Left lung (tissue), 10 donors: ENCODE measurements around the gene S100A5. TPM values are rescaled to one million over a fixed set of nuclear protein-coding genes. Genes with fewer than 3 reads are reported as not detected.
A peak's percentile ranks its signal among the peaks of the same experiment; 100 is the strongest.

Source experiments
- ATAC-seq: fragments of 200-7000 bp; cut with Tn5 transposase; one replicate; pipeline ENCODE4 v1.9.1; 2020; ENCODE audit warnings: moderate library complexity
- DNase-seq, 4 donors: peaks; one replicate each; pipeline ENCODE4 v3.0.0-alpha.2; 2013 to 2020
- H3K27ac ChIP-seq, 2 donors: fragments of 200-600 bp; sonication (generic) in 1 of 2; one replicate each; pipeline versions ENCODE4 v1.5.0 to v1.8.0; 2020 to 2021
- H3K27me3 ChIP-seq, 2 donors: fragments of 200-600 bp; sonication (generic) in 1 of 2; one replicate each; pipeline versions ENCODE4 v1.5.0 to v1.8.0; 2020 to 2021
- H3K36me3 ChIP-seq, 2 donors: fragments of 200-600 bp; sonication (generic) in 1 of 2; one replicate each; pipeline versions ENCODE4 v1.5.0 to v1.8.0; 2020 to 2021
- H3K4me1 ChIP-seq, 2 donors: fragments of 200-600 bp; one replicate each; pipeline ENCODE4 v1.8.0; 2021
- H3K4me3 ChIP-seq, 2 donors: fragments of 200-600 bp; sonication (generic) in 1 of 2; one replicate each; pipeline versions ENCODE4 v1.5.0 to v1.8.0; 2020 to 2021; ENCODE audit warnings: mild to moderate bottlenecking in 1 of 2
- H3K9me3 ChIP-seq, 2 donors: fragments of 200-600 bp; sonication (generic) in 1 of 2; one replicate each; pipeline versions ENCODE4 v1.5.0 to v1.8.0; 2020 to 2021
- intact Hi-C, 2 donors: fragments of 100-400 bp; cut with DNase I; formaldehyde crosslinking; loops; one replicate each; pipeline versions ENCODE4 v1.11.2 to v1.14.2; 2022
- polyA plus RNA-seq, 6 donors: library from polyadenylated mRNA; unstranded; fragments of 120-200 nt; gene quantifications; one replicate each; pipeline ENCODE4 v1.2.1, GENCODE V29; 2013; ENCODE audit not compliant: insufficient read length in 6 of 6
- total RNA-seq, 2 donors: library from RNA; stranded (reverse); fragmentation: NEBNext Ultra II Directional; extraction: Animal tissue kit (Norgen Biotek cat#: 25700); gene quantifications; one replicate each; pipeline ENCODE4 v1.2.1, GENCODE V29; 2021
- TF ChIP-seq, protein P1 (sequence below), 2 donors: fragments of 200-600 bp; sonication (generic) in 1 of 2; IDR thresholded peaks; one replicate each; pipeline versions ENCODE4 v1.5.0 to v1.8.0; 2021; ENCODE audit warnings: antibody characterized with exemption in 2 of 2
- donor health status: DM: no; HTN: yes; CAD: no.
- donor health status: DM: no; HTN: no; CAD: no.

S100A5 gene
- total and polyA plus RNA-seq, 8 donors, result 0.18 to 0.42 (median 0.36) TPM; not detected in 4

DNA sequence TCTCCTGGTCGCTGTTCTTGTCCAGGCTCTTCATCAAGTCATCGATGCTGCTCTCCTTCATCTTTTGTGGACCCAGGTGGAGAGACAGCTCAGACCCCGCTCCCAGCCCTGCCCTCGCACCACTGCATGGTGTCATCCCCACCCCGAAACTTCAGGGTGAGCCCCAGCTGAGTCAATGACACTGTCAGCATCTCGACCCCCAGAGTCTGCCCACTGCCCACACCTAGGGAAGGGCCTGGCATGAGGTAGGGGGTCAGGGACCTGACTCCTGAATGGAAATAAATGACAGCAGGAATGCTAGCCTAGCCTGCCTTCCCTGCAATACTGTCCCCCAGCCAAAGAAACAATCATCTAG is 3.4 kb downstream of the S100A5 start:
- TF ChIP-seq, protein P1, sequence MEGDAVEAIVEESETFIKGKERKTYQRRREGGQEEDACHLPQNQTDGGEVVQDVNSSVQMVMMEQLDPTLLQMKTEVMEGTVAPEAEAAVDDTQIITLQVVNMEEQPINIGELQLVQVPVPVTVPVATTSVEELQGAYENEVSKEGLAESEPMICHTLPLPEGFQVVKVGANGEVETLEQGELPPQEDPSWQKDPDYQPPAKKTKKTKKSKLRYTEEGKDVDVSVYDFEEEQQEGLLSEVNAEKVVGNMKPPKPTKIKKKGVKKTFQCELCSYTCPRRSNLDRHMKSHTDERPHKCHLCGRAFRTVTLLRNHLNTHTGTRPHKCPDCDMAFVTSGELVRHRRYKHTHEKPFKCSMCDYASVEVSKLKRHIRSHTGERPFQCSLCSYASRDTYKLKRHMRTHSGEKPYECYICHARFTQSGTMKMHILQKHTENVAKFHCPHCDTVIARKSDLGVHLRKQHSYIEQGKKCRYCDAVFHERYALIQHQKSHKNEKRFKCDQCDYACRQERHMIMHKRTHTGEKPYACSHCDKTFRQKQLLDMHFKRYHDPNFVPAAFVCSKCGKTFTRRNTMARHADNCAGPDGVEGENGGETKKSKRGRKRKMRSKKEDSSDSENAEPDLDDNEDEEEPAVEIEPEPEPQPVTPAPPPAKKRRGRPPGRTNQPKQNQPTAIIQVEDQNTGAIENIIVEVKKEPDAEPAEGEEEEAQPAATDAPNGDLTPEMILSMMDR (IDR thresholded peaks at IDR 0.05), result no peak
- no peak for ATAC-seq
- peak overlapping the region in 1 of 2 donors; percentile 99 for H3K27ac ChIP-seq
- no peaks in the 10 kb centered on the region for H3K27me3 ChIP-seq
- H3K4me3 ChIP-seq, result no peak overlapping the region
- peaks cover 0 to 15% of the 10 kb centered on the region in 2 donors for H3K36me3 ChIP-seq
- no peaks in the 10 kb centered on the region for H3K9me3 ChIP-seq
- H3K4me1 ChIP-seq, result peaks cover 13 to 83% of the 10 kb centered on the region in 2 donors
- intact Hi-C loops, result no loop called here
- no peak for DNase-seq

DNA sequence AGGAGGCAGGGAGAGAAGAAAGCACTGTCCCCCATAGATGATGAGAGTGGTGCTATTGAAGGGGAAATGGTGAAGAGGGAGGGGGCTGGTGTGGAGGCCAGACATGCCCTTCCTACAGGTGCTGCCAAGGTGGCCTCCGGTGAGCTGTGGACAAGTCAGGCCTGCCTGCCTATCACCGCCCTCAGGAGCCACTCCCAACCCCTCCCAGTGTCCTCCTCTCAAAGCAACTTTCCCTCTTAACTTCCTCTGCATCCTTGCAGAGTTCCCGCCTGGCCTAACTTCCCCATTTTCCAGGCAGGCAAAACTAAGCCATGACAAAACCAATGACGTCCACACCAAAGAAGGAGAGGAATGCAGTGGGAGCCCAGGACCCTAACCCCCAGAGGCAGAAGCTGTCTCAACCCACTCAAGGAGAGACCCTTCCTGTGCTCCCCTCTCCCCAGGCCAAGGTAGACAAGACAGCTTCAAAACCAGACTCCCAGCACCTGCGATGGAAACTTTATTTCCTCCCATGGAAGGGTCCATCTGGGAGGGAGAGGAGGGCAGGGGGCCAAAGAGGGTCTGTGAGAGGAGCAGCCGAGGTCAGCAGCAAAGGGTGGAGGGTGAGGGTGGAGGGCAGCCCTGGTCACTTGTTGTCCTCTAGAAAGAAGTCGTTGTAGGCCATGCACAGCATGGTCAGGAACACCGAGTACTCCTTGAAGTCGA is 3.9 kb downstream of the S100A5 start:
- TF ChIP-seq, protein P1 (IDR thresholded peaks at IDR 0.05), result no peak
- Histone ChIP-seq H3K4me1 (peaks cover 13 to 83% of the 10 kb centered on the region in 2 donors), H3K27me3 (no peaks in the 10 kb centered on the region), H3K27ac (peak overlapping the region; percentile 98 to 99), H3K36me3 (peaks cover 0 to 15% of the 10 kb centered on the region in 2 donors), H3K9me3 (no peaks in the 10 kb centered on the region), H3K4me3 (peak overlapping the region; percentile 84 to 92)
- ATAC-seq (peak; percentile 53), DNase-seq (peak in 2 of 4 donors; percentile 81 to 86)
- intact Hi-C loops, result no loop called here

DNA sequence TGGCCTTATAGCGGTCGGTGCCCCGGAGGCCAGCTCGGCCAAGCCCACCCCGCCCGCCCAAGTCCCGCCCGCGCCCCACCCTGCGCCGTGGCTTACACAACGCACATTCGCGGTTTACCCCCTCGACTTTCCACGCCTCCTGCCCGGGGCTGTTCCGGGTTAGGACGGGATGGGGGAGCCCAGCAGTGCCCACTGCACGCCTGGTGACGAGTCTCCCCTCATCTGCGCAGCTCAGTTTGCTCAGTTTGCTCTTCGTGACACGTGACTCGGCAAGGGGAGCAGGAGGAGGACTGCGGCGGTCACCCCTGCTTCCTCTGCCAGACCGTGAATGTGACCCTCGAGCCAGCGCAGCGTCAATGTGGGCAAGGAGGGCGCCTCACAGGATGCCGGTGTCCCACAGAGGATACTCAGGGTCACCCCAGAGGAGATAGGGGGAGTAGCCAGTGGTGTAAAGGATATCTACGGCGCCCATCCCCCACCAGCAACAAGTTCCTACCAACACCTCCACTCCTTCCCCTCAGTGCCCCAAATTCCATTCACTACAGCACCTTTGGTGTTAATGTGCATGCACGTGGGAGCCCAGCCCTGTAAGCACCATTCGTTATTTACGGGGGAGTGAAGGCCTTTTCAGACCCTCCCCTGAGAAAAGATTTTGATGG is 4.6 kb downstream of the S100A5 start:
- Histone ChIP-seq H3K9me3 (no peaks in the 10 kb centered on the region), H3K4me3 (peak overlapping the region; percentile 84 to 92), H3K27me3 (no peaks in the 10 kb centered on the region), H3K36me3 (peaks cover 0 to 15% of the 10 kb centered on the region in 2 donors), H3K27ac (peak overlapping the region; percentile 98 to 99), H3K4me1 (peaks cover 13 to 82% of the 10 kb centered on the region in 2 donors)
- ATAC-seq (peak; percentile 82), DNase-seq (peak; percentile 71 to 97 (median 90))
- TF ChIP-seq, protein P1 (IDR thresholded peaks at IDR 0.05), result no peak
- intact Hi-C loops, result no loop called here

DNA sequence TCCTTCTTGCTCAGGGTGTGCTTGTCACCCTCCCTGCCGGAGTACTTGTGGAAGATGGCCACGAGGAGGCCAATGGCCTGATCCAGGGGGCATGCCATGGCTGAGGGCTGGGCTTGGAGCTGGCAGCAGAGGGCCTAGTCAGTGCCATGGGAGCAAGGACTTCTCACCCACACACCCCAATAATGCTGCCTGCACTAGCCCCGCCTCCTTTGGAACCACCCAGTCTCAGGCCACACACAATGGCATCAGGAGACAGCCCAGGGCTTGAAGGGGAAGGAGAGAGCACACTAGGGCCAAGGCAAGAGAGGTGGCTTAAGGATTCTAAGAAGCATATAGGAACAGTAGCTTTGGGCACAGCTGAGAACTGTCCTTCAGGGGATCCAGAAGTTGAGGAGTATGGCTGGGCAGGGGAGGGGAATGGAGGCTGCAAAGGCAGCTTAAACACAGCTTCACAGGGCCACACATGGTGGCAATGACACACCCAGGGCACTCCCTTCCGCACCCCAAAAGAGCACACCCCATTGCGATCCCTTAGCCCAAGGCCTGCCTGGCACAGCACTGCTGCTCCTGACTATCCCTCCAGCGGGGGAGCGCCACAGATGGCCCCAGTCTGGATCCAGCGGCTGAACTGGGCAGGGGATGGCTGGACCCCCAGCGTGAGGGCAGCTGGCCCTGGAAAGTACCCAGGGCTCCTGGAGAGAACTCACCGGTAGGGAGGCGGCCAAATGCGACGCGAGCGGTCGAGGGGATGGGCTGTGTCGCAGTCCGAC is 5.3 kb downstream of the S100A5 start, which contains the start of gene S100A6:
Gene S100A6 (minus strand): TSS at position 750 of the 770 bp plus-strand sequence. CDS start 652 bp downstream, at position 98.
- H3K4me1 ChIP-seq, result peaks cover 13 to 75% of the 10 kb centered on the region in 2 donors
- H3K36me3 ChIP-seq, result peaks cover 0 to 15% of the 10 kb centered on the region in 2 donors
- H3K9me3 ChIP-seq, result no peaks in the 10 kb centered on the region
- ATAC-seq, result peak; percentile 64
- H3K4me3 ChIP-seq, result peak within 1 kb of the TSS; percentile 84 to 92
- intact Hi-C loops, result no loop called here
- H3K27ac ChIP-seq, result peak within 1 kb of the TSS; percentile 98 to 99
- DNase-seq, result peak in 2 of 4 donors; percentile 85 to 89
- TF ChIP-seq, protein P1 (IDR thresholded peaks at IDR 0.05), result no peak
- no peaks in the 10 kb centered on the region for H3K27me3 ChIP-seq
